Measurements from ENCODE around the gene ST7L. TPM values are rescaled to one million over a fixed set of nuclear protein-coding genes. Genes with fewer than 3 reads are reported as not detected.

ST7L gene
- total and polyA plus RNA-seq, 12 donors: 14.0 to 37.2 (median 22.7) TPM

- TF ChIP-seq CTCF (IDR thresholded peaks at IDR 0.05) (no peak), POLR2A (IDR thresholded peaks at IDR 0.05) (no peak)
- peaks cover 20 to 62% of the 10 kb centered on the region in 2 donors for H3K4me1 ChIP-seq (replicated peaks in 1 of 2)
Measured at GRCh38 chr1:112633628-112634027, 14.7 kb upstream of the ST7L start.

GRCh38 chr1:112629256-112629655 is 10.3 kb upstream of the ST7L start:
- H3K9me3 ChIP-seq (replicated peaks in 1 of 3): no peaks in the 10 kb centered on the region
- H3K4me1 ChIP-seq (replicated peaks in 1 of 2): peaks cover 9 to 56% of the 10 kb centered on the region in 2 donors
- no peak for DNase-seq
- no peaks in the 10 kb centered on the region for H3K27me3 ChIP-seq
- no peaks in the 10 kb centered on the region for H3K36me3 ChIP-seq (replicated peaks in 1 of 2)
- intact Hi-C loops (cut with DNase I): no loop called here
- no peak overlapping the region for H3K27ac ChIP-seq
- H3K4me3 ChIP-seq: no peak overlapping the region
- TF ChIP-seq POLR2A (IDR thresholded peaks at IDR 0.05) (no peak), CTCF (IDR thresholded peaks at IDR 0.05) (no peak)

More at GRCh38 chr1:112633628-112634027, 14.7 kb upstream of the ST7L start:
- intact Hi-C loops (cut with DNase I): no loop called here
- H3K9me3 ChIP-seq (replicated peaks in 1 of 3): no peaks in the 10 kb centered on the region
- H3K27me3 ChIP-seq: no peaks in the 10 kb centered on the region
- WGBS, 4 donors: 93 to 96% (median 94%) methylated on average over 2 of the region's 2 CpGs
- no peak for DNase-seq
- no peak overlapping the region for H3K27ac ChIP-seq
- H3K4me3 ChIP-seq: no peak overlapping the region
- H3K36me3 ChIP-seq (replicated peaks in 1 of 2): no peaks in the 10 kb centered on the region

- Histone ChIP-seq H3K4me3 (no peak overlapping the region), H3K9me3 (replicated peaks in 1 of 3) (no peaks in the 10 kb centered on the region), H3K27me3 (no peaks in the 10 kb centered on the region), H3K4me1 (replicated peaks in 1 of 2) (peaks cover 9 to 54% of the 10 kb centered on the region in 2 donors), H3K27ac (no peak overlapping the region), H3K36me3 (replicated peaks in 1 of 2) (no peaks in the 10 kb centered on the region)
- 89 to 92% (median 91%) methylated on average over 2 of the region's 2 CpGs for WGBS, 4 donors
- intact Hi-C loops (cut with DNase I): no loop called here
- no peak for TF ChIP-seq POLR2A (IDR thresholded peaks at IDR 0.05)
- DNase-seq: no peak
Measured at GRCh38 chr1:112628516-112628915, 9.6 kb upstream of the ST7L start.

- intact Hi-C loops (cut with DNase I): no loop called here
- Histone ChIP-seq H3K4me1 (replicated peaks in 1 of 2) (peaks cover 9 to 56% of the 10 kb centered on the region in 2 donors), H3K9me3 (replicated peaks in 1 of 3) (no peaks in the 10 kb centered on the region), H3K27ac (no peak overlapping the region), H3K36me3 (replicated peaks in 1 of 2) (no peaks in the 10 kb centered on the region), H3K27me3 (no peaks in the 10 kb centered on the region), H3K4me3 (no peak overlapping the region)
- TF ChIP-seq POLR2A (IDR thresholded peaks at IDR 0.05): no peak
- TF ChIP-seq CTCF (IDR thresholded peaks at IDR 0.05): no peak
- DNase-seq: no peak
Measured at GRCh38 chr1:112626887-112627286, 7.9 kb upstream of the ST7L start.

GRCh38 chr1:112626193-112626592 is 7.3 kb upstream of the ST7L start:
- TF ChIP-seq POLR2A (IDR thresholded peaks at IDR 0.05): no peak
- no peak for TF ChIP-seq CTCF (IDR thresholded peaks at IDR 0.05)
- H3K4me1 ChIP-seq (replicated peaks in 1 of 2): peaks cover 11 to 63% of the 10 kb centered on the region in 2 donors

More at GRCh38 chr1:112626193-112626592, 7.3 kb upstream of the ST7L start:
- no peak overlapping the region for H3K4me3 ChIP-seq
- intact Hi-C loops (cut with DNase I): no loop called here
- no peaks in the 10 kb centered on the region for H3K36me3 ChIP-seq (replicated peaks in 1 of 2)
- DNase-seq: no peak
- 94 to 97% (median 97%) methylated on average over 5 of the region's 5 CpGs for WGBS, 4 donors
- no peaks in the 10 kb centered on the region for H3K9me3 ChIP-seq (replicated peaks in 1 of 3)
- H3K27me3 ChIP-seq: no peaks in the 10 kb centered on the region
- no peak overlapping the region for H3K27ac ChIP-seq
